SU-DHL-6 (cell line): ENCODE results near the gene AKIRIN2.

Source experiments
- H2AFZ ChIP-seq: fragments of 200-600 bp; sonication (generic); 2 replicates; pipeline ENCODE4 v1.6.1; 2014; ENCODE audit warnings: low read depth, mild to moderate bottlenecking, moderate library complexity, mixed read lengths, antibody characterized with exemption, low read length; ENCODE audit not compliant: severe bottlenecking
- H3F3A ChIP-seq: fragments of 200-600 bp; shearing (Covaris generic); 2 replicates; pipeline ENCODE4 v1.6.0; 2016; ENCODE audit warnings: antibody characterized with exemption, mild to moderate bottlenecking; ENCODE audit not compliant: insufficient read depth
- H3K27ac ChIP-seq: fragments of 200-600 bp; sonication (generic); 2 replicates; pipeline ENCODE4 v1.5.1; 2016; ENCODE audit warnings: low read depth, mild to moderate bottlenecking, low read length, moderate library complexity, mixed read lengths
- H3K27me3 ChIP-seq: fragments of 200-600 bp; sonication (generic), shearing (Covaris generic); 2 replicates; pipeline ENCODE4 v1.6.0; 2014; ENCODE audit warnings: mild to moderate bottlenecking, low read length
- H3K36me3 ChIP-seq: fragments of 200-600 bp; sonication (generic); 2 replicates; pipeline ENCODE4 v1.6.1; 2014; ENCODE audit warnings: mild to moderate bottlenecking, low read length, mixed read lengths
- H3K4me2 ChIP-seq: fragments of 300-600, 200-600 bp; shearing (Covaris generic), sonication (generic); 2 replicates; pipeline ENCODE4 v1.6.0; 2014; ENCODE audit warnings: low read length, low read depth, mild to moderate bottlenecking; ENCODE audit not compliant: poor library complexity, severe bottlenecking
- H3K4me3 ChIP-seq: fragments of 200-600 bp; sonication (generic); 2 replicates; pipeline ENCODE4 v1.5.1; 2014; ENCODE audit warnings: antibody characterized with exemption, low read length, mild to moderate bottlenecking, mixed read lengths; ENCODE audit not compliant: insufficient read depth, poor library complexity, severe bottlenecking
- H3K79me2 ChIP-seq: fragments of 200-600 bp; sonication (generic); 2 replicates; pipeline ENCODE4 v1.6.1; 2014; ENCODE audit warnings: mild to moderate bottlenecking, low read length, moderate library complexity; ENCODE audit not compliant: insufficient read depth
- H3K9ac ChIP-seq: fragments of 200-600 bp; sonication (generic); 2 replicates; pipeline ENCODE4 v1.7.0; 2014; ENCODE audit warnings: mild to moderate bottlenecking, low read length
- H3K9me2 ChIP-seq: fragments of 200-600 bp; sonication (generic); replicated peaks from 2 replicates; pipeline ENCODE4 v1.6.1; 2014; ENCODE audit warnings: low read length; ENCODE audit not compliant: insufficient read depth
- H3K9me3 ChIP-seq: fragments of 200-600 bp; sonication (generic); 2 replicates; pipeline ENCODE4 v1.6.1; 2014; ENCODE audit warnings: low read length, mixed read lengths; ENCODE audit not compliant: insufficient read depth
- H4K20me1 ChIP-seq: fragments of 200-600 bp; sonication (generic); 2 replicates; pipeline ENCODE4 v1.6.1; 2014; ENCODE audit warnings: low read depth, mild to moderate bottlenecking, antibody characterized with exemption, low read length, moderate library complexity, mixed read lengths
- EZH2phosphoT487 ChIP-seq: fragments of 200-600 bp; sonication (generic), shearing (Covaris generic); conservative IDR thresholded peaks from 2 replicates; pipeline ENCODE4 v1.6.1; 2018; ENCODE audit warnings: mild to moderate bottlenecking, antibody characterized with exemption, low read length, moderate library complexity, mixed read lengths
- TF ChIP-seq, protein P1 (sequence below): fragments of 200-600 bp; sonication (generic); IDR thresholded peaks from one replicate; pipeline ENCODE4 v1.5.1; 2017; ENCODE audit warnings: antibody characterized with exemption, mild to moderate bottlenecking, low read length, moderate library complexity; ENCODE audit not compliant: insufficient read depth, poor library complexity, severe bottlenecking

AKIRIN2 gene

DNA sequence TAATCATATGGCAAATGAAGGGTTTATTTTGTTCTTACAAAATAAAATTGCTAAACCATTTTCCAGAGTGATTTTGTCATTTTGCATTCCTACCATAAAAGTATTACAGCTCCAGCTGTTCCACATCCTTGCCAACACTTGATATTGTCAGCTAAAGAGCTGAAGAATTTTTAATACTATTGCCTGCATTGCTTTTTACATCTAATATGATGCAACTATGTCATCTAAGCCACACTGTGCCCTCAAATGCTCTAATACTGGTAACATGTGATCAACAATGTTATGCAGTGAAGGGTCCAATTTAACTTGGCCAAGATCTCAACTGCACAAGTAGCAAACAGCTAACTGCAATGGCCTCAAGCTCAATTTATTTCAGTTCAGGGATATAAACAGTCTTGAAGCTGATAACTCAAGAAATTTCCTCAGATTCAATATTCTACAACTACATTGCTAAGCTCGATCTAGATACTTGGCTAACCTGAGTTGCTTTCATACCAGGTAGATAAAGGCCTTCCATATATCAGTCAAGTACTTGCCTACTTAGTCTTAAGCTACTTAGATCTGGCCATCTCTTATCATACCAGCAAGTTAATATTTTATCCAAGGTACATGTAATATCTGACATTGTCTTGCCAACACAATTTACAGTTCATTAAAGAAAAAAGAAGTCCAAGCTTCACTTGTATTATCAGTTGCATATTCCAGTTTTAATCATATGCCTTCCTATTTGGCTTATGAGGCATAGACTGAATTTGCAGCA is 17.0 kb downstream of the AKIRIN2 start:
- no peak for TF ChIP-seq EZH2phosphoT487
- TF ChIP-seq, protein P1, sequence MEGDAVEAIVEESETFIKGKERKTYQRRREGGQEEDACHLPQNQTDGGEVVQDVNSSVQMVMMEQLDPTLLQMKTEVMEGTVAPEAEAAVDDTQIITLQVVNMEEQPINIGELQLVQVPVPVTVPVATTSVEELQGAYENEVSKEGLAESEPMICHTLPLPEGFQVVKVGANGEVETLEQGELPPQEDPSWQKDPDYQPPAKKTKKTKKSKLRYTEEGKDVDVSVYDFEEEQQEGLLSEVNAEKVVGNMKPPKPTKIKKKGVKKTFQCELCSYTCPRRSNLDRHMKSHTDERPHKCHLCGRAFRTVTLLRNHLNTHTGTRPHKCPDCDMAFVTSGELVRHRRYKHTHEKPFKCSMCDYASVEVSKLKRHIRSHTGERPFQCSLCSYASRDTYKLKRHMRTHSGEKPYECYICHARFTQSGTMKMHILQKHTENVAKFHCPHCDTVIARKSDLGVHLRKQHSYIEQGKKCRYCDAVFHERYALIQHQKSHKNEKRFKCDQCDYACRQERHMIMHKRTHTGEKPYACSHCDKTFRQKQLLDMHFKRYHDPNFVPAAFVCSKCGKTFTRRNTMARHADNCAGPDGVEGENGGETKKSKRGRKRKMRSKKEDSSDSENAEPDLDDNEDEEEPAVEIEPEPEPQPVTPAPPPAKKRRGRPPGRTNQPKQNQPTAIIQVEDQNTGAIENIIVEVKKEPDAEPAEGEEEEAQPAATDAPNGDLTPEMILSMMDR: no peak
- no peak overlapping the region for H3K4me3 ChIP-seq
- peaks cover 11% of the 10 kb centered on the region for H3K36me3 ChIP-seq
- no peaks in the 10 kb centered on the region for H3K9me3 ChIP-seq
- peaks cover 47% of the 10 kb centered on the region for H4K20me1 ChIP-seq
- H3F3A ChIP-seq: peaks cover 9% of the 10 kb centered on the region; the same call in 1 of the 2 replicates
- H3K9ac ChIP-seq: no peak overlapping the region
- H3K79me2 ChIP-seq: peaks cover 100% of the 10 kb centered on the region
- H3K9me2 ChIP-seq: no peaks in the 10 kb centered on the region
- H3K4me2 ChIP-seq: no peak overlapping the region
- no peak overlapping the region for H2AFZ ChIP-seq
- no peak overlapping the region for H3K27ac ChIP-seq
- H3K27me3 ChIP-seq: no peaks in the 10 kb centered on the region

DNA sequence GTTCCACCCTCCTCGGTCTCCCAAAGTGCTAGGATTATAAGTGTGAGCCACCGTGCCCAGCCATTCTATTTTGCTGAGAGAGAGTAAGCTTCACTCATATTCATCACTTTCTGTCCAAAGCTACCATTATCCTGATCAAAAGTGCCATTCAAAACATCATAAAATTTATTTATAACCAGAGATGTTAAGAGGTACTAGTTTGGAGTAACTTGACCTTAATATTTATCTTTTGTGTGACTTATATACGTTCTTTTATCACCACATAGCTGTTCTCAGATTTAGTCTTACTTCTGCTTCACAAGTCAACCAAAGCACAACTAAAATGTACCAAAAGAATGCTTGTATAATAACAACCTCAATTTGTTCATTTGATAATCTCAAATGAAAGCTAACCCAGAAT is 18.1 kb downstream of the AKIRIN2 start:
- Histone ChIP-seq H3K27ac (no peak overlapping the region), H3K9ac (no peak overlapping the region), H3K4me2 (no peak overlapping the region), H3K9me2 (no peaks in the 10 kb centered on the region), H2AFZ (no peak overlapping the region), H3K27me3 (no peaks in the 10 kb centered on the region), H3K9me3 (no peaks in the 10 kb centered on the region), H3K79me2 (peaks cover 100% of the 10 kb centered on the region), H4K20me1 (peaks cover 50% of the 10 kb centered on the region), H3K36me3 (peaks cover 21% of the 10 kb centered on the region), H3K4me3 (no peak overlapping the region), H3F3A (peaks cover 20% of the 10 kb centered on the region)
- TF ChIP-seq, protein P1: no peak
- no peak for TF ChIP-seq EZH2phosphoT487

DNA sequence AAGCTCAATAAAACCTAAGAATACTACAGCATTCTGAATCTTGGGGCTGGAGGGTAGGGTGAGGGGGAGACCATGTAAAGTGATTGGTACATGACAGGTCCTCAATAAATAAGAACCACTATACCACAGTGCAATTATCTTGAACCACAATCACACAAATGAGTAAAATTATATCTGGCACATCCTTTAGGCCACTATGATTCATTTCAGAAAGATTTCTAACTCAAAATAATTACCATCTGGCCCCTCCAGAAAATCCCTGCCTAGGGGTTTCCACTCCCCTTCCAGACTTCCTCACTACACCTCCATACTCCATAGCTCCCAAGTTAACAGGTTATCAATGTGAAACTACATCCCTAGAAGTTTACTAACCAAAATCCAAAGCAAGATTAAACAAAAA is 19.7 kb downstream of the AKIRIN2 start:
- Histone ChIP-seq H3F3A (peaks cover 23% of the 10 kb centered on the region), H2AFZ (no peak overlapping the region), H3K27ac (no peak overlapping the region), H3K4me3 (no peak overlapping the region), H4K20me1 (peaks cover 50% of the 10 kb centered on the region), H3K9ac (no peak overlapping the region), H3K27me3 (no peaks in the 10 kb centered on the region), H3K4me2 (no peak overlapping the region), H3K36me3 (peaks cover 26% of the 10 kb centered on the region), H3K79me2 (peaks cover 98% of the 10 kb centered on the region), H3K9me2 (no peaks in the 10 kb centered on the region), H3K9me3 (no peaks in the 10 kb centered on the region)
- no peak for TF ChIP-seq EZH2phosphoT487
- TF ChIP-seq, protein P1: no peak
